Uterine smooth muscle cell (primary cell): Measurements from ENCODE around the gene WASHC1. TPM values are rescaled to one million over a fixed set of nuclear protein-coding genes. Genes with fewer than 3 reads are reported as not detected.

Experiments
- total RNA-seq: library from RNA; depleted of rRNA; stranded (reverse); fragments of >200 nt; gene quantifications from 2 replicates; pipeline ENCODE4 v1.2.3, GENCODE V29; 2014

WASHC1 gene
- total RNA-seq: 7.1 and 8.7 TPM in 2 replicates

GRCh38 chr9:29356-29755, at the start of gene WASHC1:
Gene WASHC1 (minus strand): TSS chr9:29456. CDS start chr9:24999, 4,457 bp downstream.

Other genes starting within 250 kb of the WASHC1 start
- 0.62 TPM in 1 of 2 replicates, not detected in the other for gene FOXD4, start 89.0 kb upstream of the WASHC1 start, total RNA-seq
- 19.2 and 27.3 TPM in 2 replicates for gene ZNG1A, start 149.6 kb upstream of the WASHC1 start, total RNA-seq
- 0.75 and 0.89 TPM in 2 replicates for gene DOCK8, start 185.4 kb upstream of the WASHC1 start, total RNA-seq